Upper lobe of left lung (tissue), 4 donors: Measurements from ENCODE around the gene ACAA1.

Experiments
- POLR2AphosphoS5 ChIP-seq, 2 donors: sonication (generic); formaldehyde crosslinking; IDR thresholded peaks; one replicate each; pipeline ENCODE4 v1.5.1; 2017; ENCODE audit warnings: antibody characterized with exemption in 2 of 2
- TF ChIP-seq, protein P1 (sequence below), 6 experiments: fragments of 450-650 bp in 4 of 6; fragments of 200-600 bp in 2 of 6; sonication (generic) in 2 of 6; IDR thresholded peaks; one replicate each; pipeline ENCODE4 v1.5.1; 2016 to 2019; ENCODE audit warnings: antibody characterized with exemption in 6 of 6

DNA sequence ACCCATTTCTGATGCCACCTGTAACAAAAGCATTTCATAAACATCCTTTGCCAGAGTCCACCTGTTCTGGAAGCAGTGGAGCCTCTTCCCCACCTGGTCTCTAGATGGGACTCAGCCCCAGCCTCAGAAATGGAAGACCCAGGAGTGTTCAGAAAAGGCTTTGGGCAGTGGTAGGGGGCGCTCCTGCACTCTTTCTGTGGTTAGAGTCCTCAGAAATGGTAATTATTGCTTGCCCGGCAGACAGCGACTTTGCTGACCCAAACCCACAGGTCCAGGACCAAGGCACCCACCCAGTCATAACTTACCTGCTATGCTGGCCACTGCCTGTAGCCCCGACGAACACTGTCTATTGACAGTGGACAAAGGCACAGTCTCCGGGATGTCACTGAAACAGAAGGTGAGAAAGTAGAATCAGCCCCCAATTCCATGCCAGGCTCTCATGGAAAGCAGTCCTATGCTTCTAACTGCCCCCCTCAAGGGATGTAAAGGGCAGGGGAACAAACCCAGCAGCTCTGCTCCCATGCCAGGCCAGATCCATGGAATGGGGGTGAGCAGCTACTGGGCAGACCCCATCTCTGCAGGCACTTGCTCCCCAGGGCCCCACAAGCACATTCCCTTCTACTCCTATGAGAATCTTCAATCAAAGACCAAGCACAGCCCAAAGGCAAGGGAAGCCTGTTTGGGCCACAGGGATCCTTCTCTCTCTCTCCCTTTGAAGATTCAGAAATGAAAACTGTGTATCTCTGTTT lies 5.1 kb downstream of the ACAA1 start:
- no peak for TF ChIP-seq POLR2AphosphoS5 (IDR thresholded peaks at IDR 0.05)
- TF ChIP-seq, protein P1, sequence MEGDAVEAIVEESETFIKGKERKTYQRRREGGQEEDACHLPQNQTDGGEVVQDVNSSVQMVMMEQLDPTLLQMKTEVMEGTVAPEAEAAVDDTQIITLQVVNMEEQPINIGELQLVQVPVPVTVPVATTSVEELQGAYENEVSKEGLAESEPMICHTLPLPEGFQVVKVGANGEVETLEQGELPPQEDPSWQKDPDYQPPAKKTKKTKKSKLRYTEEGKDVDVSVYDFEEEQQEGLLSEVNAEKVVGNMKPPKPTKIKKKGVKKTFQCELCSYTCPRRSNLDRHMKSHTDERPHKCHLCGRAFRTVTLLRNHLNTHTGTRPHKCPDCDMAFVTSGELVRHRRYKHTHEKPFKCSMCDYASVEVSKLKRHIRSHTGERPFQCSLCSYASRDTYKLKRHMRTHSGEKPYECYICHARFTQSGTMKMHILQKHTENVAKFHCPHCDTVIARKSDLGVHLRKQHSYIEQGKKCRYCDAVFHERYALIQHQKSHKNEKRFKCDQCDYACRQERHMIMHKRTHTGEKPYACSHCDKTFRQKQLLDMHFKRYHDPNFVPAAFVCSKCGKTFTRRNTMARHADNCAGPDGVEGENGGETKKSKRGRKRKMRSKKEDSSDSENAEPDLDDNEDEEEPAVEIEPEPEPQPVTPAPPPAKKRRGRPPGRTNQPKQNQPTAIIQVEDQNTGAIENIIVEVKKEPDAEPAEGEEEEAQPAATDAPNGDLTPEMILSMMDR (IDR thresholded peaks at IDR 0.05) = no peak
